Measurements from ENCODE around the gene KIF21B.

The KIF21B gene

DNA sequence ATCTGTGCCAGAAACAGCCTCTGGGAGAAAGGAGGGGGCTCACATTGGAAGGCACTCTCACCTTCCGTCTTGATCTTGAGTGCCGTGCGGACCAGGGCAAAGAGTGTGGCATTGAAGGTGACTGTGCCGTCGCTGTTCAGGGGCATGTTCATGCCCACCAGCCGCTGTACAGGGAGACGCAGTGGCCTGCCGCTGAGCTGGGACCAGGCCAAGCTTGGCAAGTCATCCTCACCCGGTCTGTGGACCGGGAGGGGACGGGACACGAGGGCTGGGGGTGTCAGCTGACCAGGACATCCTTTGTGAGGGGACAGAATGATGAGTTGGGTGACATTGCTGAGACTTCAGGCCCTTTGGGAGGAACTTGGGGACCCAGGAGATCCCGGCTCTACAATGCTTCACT is 25.0 kb upstream of the KIF21B start:
- DNase-seq (ENCODE audit: low spot score): no peak

DNA sequence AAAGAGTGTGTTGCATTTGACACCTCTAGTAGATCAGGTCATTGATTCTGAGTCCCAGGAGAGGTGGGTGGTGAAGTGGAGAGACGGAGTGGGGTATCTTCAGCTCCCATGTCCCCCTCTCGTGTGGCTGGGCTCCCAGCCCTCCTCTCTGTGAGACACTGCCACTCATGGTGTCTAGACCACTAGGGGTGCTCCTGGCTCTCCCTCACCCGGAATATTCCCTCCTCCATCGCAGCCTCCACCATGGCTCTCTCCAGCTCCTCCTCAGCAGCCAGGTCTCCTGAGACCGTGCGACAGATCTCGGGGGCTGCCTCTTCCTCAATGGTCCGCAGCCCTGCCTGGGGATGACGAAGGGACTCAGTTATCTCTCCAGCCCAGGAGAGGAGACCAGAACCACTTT is 20.6 kb upstream of the KIF21B start:
- DNase-seq (ENCODE audit: low spot score): no peak

DNA sequence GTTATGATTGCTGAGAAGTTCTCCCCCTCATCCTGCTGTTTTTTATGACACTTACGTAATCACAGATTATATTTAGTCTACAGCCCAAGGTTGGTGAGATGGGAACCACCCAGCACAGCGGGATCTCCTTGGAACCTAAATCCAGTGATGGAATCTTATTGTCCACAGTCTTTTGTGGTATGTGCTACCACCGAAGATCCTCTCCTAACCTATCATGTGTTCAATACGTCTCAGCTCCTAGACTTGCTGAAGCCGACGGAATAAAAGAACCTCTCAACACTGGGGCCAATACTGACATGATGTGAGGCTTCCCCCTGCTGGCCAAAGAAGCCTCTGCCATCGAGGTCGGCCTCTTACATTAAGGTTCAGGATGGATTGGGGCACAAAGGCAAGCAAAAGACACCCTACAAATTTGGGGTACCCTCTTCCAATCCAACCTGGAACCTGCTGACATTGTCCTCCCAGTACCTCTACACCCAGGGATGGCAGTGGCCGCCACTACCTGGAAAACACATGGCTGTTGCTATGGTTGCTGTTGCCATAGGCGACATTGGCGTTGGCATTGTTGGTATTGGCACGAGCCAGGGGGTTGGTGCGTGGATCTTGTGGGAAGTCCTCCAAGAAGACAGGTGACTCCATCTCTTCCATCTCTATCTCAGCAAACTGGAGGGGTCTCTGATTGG is 19.4 kb upstream of the KIF21B start:
- peak; percentile 79 for DNase-seq (ENCODE audit: low spot score)

DNA sequence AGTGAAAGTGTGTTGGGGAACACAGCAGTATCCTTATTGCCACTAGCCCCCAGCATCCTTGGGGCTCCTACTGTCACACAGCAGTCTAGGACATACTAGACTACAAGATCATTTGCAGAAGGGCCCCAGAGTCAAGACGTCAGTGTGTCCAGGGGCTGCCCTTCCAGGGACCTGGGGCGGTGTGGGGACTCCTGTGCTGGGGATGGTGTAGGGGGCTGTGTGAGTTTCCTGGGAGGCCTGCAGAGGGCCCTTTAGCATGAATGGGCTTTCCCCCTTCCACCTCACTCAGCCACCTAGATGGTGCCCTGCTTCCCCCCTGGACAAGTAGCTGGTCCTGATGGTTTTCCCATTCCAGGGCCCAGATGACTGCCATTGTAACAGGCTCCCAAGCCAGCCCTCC is 17.5 kb upstream of the KIF21B start:
- no peak for DNase-seq (ENCODE audit: low spot score)

DNA sequence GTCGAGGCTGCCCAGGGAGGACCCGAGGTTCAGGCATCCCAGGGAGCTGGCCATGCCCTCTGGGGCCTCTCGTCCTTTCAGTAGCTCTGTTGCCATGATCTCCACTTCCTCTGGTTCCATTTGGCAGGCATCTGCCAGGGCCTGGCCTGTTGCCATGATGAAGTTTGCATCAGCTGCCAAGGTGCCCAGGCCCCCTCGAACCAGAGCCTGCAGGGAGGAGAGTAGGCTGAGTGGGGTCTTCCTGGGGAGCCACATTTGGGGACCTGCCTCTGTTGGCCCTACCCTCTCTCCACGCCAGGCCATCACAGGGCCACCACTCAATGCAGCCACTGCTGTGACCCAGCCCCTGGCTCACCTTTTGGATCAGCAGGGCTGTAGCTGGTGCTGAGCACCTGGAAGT is 16.4 kb upstream of the KIF21B start:
- DNase-seq (ENCODE audit: low spot score): no peak

DNA sequence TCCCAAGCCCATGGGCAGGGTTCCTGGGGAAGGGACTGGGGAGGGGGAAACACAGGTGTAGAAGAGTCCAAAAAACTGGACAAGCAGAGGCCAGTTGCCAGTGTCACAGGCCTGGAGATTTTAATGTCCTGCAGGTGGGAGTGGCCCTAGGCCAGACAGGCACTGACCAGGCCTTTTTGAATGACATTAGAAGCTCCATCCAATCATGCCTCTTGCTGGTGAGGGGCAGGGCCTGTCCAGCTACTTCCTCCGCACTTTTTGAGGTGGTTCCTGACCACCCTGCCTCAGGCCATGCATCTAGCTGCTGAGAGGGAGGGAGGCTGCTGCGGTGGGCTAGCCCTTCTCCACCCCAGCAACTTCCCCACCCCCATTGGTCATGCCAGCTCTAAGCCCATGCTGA is 15.9 kb upstream of the KIF21B start:
- DNase-seq (ENCODE audit: low spot score): no peak

DNA sequence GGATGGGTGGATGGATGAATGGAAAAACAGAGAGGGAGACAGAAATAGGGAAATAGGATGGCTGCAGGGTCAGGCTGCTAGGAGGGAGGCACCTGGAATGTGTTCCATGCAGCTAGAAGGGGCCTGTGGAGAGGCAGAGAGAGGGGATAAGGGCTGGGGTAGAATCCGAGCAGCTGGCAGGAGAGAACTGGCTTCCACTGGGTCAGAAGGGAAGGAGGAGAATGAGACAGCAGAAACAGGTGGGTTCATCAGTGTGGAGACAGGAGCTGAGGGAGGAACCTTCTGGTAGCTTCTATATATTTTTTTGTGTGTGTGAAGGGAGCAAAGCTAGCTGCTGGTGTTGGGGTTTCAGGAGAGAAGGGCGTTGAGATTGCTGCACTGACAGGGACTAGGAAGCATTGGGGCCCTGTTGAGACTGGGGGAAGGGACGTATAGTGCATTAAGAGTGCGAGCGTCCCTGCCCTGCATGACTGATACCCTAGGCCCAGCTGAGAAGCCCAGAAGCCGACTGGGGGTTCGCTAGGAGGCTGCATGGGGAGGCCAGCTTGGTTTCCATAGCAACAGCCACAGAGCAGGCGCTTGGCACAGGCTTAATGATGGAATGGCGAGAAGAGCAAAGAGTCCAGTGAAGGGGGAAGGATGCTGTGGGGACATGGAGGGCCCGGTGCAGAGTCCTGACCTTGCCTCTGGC is 14.8 kb upstream of the KIF21B start:
- no peak for DNase-seq (ENCODE audit: low spot score)

DNA sequence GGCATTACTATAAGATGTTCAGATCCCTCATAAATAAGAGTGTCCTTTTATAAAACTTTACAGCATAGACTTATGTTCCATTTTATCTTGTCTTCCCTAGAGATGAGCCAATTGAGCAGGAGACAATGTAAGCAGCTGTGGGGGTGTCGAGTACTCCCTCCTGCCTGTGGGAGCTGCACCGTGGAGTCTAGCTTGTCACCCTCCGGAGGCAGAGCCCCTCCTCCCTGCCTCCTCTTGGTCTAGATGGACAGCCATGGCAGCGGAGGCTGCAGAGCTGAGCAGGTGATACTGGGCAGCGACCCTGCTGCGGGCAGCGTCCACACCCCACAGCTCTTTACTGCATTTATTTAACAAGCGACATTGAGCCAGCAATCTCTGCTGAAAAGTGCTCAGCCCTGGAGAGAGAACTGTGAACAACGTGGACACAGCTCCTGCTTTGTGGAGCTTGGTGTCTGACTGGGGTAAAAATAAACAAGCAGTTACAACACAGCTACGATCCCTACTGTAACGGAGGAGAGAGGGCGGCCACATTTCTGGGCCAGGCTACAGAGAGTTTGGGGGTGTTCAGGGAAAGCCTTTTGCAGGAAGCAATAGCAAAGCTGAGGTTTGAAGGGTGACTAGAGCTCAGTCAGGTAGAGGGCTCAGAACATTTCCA is 12.8 kb upstream of the KIF21B start:
- DNase-seq (ENCODE audit: low spot score): no peak

DNA sequence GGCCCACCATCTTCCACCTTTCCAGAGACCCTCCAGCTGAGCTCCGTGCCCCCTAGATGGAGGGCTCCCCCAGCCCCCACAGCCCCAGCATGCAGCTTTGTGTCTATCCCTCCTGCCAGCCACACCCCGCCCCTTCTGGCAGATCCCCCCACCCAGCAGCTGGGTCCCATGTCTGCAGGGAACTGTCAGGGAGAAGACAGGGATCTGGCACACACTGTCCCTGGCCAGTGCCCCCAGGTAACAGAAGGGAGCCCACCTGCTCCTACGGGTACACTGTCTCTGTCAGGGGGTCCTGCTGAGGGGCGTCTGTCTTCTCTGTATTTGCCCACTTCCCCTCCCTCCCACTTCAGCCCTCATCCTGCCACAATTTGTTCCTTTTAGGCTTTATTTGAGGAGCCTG is 11.2 kb upstream of the KIF21B start:
- no peak for DNase-seq (ENCODE audit: low spot score)

DNA sequence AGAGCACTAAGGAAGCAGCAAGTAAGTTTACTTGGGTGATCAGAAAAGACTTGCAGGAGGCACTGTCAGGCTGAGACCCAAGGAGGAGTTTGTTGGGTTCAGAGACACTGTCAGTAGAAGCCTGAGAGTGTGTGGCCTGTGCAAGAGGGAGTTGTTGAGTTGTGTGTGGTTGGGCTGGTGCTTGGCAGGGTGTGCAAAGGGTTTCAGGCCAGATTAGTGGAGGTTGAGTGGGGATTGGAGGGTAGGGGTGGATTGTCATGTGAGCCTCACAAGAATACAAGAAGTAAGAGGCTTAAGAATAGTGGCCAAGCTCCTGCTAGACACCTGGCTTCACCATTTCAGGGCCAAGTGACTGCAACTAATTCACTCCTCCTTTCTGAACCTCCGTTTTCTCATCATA is 8.9 kb upstream of the KIF21B start:
- DNase-seq (ENCODE audit: low spot score): no peak

DNA sequence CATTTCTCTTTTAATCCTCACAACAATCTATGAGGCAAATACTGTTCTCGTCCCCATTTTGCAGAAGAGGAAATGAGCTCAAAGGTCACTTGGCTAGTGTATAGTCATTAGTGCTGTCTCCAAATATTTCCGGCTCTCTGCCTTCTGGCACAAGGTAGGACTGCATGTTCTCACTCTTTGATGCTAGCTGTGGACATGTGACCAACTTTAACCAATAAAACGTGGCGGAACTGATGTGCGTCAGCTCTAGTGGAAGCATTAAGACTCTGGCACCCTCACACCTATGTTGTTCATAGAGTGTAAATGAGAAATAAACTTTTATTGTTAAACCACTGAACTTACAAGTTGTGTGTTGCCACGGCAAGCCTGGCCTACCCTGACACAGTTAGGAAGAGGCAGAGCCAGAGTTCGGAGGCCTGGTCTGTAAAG is 5.0 kb upstream of the KIF21B start:
- no peak for DNase-seq (ENCODE audit: low spot score)

DNA sequence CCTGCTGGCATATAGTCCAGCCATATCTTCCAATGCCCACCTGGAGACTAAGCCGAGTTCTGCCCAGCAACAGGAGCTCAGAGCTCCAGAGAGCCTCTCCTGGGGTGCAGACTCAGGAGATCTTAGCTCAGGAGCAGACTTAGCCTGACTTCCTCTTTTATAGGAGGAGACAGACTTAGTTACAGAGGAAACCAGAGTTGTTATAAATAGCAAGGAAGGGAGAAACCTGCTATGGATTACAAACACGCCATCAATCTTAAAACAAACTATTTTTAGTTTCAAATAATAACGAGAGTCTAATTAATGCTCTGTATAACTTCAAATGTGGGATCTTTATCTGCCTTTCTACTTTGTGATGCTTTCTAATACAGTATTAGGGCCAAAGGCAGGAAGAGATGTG is 3.3 kb upstream of the KIF21B start:
- DNase-seq (ENCODE audit: low spot score): no peak

DNA sequence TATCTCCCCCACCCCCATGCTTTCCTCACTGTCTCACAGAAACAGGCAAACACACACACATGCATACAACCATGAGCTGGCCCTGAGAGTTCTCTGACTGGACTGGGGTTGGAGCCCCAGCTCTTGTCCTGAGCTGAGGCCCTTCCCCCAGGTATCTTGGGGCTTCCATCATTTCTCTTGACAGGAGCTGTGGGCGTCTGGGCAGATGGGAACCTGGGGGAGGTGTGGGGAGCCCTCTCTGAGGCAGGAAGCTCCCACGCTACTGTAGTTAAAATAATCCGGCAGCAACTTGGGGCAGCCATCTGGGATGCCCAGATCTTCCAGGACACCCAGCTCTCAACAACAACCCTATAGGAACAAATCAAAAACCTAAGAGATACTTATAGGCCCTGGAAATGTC is 2.7 kb upstream of the KIF21B start:
- DNase-seq (ENCODE audit: low spot score): no peak

DNA sequence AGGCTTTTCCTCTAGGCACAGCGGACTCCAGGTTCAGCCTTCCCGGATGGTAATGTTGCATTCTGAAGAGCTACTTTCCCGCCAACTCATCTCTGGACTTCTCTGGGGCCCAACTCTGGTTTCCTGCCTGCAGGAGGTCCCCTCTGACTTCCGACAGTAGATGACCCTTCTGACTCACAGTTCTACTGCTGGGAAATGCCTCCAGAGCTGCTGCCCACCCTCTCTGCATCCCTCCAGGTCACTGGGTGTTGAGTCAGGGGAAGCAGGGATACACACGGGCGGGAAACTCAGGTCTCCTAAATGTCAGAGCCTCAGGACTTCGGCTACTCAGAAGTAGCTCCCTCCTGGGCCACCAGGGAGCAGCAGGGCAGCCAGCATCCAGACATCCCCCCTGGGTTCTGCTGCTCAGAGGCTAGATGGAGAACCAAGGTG is 2.1 kb upstream of the KIF21B start:
- DNase-seq (ENCODE audit: low spot score): peak; percentile 47

DNA sequence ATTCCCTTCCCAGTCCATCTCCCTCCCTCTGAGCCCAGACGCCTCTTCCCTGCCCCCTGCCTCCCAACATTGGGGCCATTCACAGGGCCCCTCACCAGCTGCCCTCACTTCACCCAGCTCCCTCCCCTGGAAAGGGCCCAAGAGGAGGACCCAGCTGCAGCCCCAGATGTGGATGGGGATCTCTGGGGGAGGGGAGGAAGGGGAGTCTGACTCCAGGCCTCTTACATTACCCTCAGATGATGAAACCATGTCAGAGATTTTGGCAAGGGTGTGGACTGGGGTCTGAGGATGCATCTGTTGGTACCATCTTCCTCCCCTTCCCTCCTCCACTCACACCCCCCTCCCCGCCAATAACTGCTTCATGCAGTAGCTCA is 1.1 kb upstream of the KIF21B start:
- no peak for DNase-seq (ENCODE audit: low spot score)

DNA sequence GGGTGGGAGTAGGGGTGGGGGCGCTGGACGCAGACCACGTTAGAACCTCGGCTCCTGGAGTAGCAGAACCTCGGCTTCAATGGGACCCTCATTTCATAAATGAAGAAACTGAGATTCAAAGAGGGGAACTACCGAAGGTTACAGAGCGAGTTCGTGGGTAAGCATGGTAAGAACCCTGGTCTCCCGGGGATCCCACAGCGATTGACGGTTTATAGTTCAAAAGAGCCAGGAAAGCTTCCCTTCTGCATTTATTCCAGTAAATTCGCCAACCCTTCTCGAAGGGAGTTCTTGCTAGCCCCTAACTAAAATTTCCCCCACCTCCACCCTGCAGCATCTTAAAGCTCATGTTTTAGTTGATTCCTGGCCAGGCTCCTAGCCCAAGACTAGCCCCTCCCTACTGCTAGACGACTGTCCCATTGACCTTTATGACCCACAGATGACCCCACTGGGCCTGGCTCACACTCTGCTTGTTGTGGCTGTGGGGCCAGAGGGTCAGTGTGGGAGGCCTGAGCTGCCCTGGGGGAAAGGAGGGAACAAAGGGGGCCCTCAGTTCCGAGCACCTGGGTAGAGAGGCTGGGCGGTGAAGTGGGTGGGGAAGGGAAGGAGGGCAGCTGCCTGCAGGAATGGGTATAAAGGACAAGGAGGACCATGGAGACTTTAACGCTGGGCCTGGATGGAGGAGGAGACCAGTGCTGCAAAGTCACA is 558 bp upstream of the KIF21B start:
- no peak for DNase-seq (ENCODE audit: low spot score)

DNA sequence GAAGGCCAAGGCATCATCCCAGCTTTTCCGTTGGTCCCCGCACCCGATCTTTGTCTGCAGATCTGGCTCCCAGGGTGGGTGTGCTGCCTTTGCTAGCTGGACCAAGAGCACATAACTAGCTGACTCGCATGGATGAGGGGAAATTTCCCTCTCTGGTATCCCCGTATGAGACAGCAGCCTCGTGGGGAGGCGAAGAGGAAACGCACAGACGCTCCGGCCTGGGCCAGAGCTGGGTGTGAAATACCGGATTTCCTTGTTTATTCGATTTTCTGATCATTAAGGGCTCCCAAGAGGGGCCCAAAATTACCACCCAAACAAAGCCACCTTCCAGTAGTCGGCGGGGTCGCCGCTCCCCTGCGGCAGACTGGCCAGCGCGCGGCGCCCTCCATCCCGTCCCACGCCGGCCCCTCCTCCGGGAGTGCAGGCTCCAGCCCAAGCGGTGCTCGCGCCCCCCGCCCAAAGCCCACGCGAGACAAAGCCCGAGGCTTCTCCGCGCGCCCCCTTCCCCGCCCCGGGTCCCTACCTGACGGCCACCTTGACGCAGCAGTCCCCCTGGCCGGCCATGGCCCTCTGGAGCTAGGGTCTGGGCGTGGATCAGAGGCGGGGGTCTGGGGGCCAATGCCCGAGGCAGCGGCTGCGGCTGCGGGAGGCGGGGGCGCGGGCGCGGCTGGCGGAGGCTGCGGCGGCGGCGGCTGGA is 546 bp downstream of the KIF21B start:
- no peak for DNase-seq (ENCODE audit: low spot score)

DNA sequence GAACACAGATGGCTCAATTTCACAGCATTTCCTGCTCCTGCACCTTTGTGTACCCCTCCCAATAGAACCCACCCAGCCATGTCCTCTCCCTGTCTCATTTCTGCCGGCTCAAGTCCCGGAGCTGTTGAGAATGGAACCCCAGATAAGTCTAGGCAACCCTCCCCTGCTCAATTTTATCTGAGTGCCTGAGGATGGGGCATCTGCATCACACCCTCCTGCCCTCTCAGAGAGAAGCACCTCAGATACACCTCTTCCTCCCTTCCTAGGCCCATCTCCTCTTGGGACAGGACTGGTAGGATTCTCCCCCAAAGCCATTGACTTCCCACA is 1.1 kb downstream of the KIF21B start:
- DNase-seq (ENCODE audit: low spot score): no peak

DNA sequence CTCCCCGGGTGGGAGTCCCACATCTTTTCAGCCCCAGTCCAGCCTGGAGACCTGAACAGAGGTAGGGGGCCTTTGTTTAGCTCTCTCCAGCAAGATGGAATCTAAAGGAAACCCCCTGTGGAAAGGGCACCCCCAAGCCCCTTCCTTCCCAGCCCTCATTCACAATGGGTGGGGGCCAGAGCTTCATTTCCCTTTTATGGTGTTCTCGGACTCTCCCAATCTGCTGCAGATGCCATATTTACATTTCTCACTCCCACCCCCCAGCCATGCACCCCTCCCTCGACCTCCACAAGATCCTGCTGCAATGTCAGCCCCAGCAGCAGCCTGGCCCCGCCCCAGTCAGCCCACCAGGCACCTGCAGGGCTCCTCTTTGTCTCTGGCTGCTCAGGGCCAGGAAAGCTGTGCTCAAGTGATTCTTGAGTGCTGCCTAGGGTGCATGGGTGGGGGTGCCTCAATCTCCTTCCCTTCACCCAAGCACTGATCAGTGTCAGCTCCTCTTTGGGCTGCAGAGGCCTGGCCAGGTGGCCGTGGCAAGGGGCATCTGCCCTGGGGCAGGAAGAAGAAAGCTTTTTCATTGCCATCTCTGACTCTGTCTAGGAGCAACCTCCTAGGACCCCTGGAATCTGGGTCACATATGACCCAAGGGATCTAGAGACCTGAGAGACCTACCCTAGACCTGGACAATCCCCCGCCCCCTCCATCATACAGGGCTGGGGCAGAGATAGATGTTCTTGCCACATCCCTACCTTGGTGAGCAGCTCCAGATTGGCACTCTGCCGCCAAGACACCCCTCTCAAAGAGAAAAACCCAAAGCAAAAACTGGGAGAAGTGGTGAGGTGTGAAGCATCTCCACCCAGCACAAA is 1.7 kb downstream of the KIF21B start:
- no peak for DNase-seq (ENCODE audit: low spot score)

DNA sequence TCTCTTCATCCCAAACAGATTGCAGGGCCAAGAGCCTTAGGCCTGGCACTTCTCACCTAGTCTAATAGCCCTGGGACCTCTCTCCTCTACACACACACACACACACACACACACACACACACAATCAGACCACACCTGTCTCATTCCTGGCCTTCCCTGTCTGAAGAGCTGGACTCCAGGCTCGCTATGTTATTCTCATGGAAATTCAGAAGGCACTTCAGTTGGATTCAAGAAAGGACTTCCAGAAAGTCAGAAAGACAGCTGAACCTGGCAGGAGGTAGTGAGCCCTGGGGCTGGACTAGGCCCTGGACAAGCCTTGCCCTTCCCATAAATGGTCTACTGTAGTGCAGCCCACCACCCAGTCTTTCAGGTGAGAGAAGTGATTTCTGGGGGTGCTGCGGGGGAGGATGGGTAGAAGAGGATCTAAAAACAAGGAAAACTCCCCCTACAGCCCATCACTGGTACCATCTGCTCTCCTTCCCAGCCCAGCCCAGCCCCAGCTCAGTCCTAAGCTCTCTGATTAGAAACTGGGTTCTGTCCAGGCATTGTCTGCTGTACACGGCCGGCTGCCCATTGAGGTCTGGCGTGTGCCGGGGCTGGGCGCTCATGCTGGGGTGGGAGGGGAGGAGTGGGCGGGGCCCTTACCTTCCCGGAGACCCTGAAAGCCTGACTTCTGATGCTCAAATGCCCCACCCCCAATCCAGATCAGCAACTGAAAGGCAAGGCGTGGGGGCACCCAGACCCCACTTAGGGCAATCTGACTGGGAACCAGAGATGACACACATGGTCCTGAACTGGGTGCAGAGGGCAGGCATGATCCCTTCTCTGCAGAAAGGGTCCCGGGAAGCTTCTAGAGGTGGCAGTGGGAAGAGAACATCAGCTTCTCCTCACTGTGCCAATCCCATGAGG is 2.5 kb downstream of the KIF21B start:
- DNase-seq (ENCODE audit: low spot score): no peak
